Right renal cortex interstitium (tissue), 3 donors: ENCODE results near the gene SERF2. TPM values are rescaled to one million over a fixed set of nuclear protein-coding genes. Genes with fewer than 3 reads are reported as not detected.
A peak's percentile ranks its signal among the peaks of the same experiment; 100 is the strongest.
"Not testable (repeated sequence)": the region's sequence is repeated elsewhere in the genome, so short reads cannot be mapped to it uniquely, and the experiment has no call there.

ENCODE experiments used
- DNase-seq, 3 donors: peaks; one replicate each; pipeline ENCODE4 v3.0.0-alpha.2; 2013; ENCODE audit warnings: low read depth in 3 of 3, low spot score in 2 of 3
- polyA plus RNA-seq, 3 donors: library from polyadenylated mRNA; unstranded; fragments of 120-200 nt; gene quantifications; one replicate each; pipeline ENCODE4 v1.2.1, GENCODE V29; 2013; ENCODE audit not compliant: insufficient read length in 3 of 3

The SERF2 gene
- polyA plus RNA-seq, 3 donors, result 559 to 719 (median 653) TPM

DNA sequence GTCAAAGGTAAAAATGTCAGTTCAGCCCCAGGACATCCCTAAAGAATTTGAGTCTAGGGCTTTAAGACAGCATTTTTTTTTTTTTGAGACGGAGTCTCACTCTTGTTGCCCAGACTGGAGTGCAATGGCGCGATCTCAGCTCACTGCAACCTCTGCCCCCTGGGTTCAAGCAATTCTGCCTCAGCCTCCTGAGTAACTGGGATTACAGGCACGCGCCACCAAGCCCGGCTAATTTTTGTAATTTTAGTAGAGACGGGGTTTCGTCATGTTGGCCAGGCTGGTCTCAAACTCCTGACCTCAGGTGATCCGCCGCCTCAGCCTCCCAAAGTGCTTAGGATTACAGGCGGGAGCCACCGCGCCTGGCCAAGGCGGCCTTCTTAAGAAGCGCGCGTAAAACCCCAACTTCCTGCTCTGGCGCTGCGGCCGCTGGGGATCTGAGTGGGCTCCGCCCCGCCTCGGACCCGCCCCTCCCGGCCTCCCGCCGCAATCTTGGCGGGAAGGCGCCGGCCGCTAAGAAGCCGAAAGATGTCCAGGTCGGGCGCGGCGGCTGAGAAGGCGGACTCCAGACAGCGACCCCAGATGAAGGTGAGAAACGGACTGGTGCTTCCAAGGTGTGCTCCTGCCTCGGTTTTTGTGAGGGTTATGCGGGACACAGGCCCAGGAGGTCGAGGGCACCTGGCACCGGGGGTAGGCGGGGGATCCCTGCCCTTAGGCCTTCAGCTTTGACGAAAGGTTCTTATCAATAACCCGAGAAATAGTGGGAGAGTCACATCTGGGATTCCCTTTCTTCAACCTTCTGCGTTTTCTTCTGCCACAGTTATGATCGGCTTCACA lies 34.6 kb downstream of the SERF2 start, which contains the start of gene WDR76:
WDR76 (plus strand) TSS at position 495 of the 834 bp plus-strand sequence; CDS start at position 526, 31 bp downstream.
- peak; percentile 47 to 66 (median 50) for DNase-seq

DNA sequence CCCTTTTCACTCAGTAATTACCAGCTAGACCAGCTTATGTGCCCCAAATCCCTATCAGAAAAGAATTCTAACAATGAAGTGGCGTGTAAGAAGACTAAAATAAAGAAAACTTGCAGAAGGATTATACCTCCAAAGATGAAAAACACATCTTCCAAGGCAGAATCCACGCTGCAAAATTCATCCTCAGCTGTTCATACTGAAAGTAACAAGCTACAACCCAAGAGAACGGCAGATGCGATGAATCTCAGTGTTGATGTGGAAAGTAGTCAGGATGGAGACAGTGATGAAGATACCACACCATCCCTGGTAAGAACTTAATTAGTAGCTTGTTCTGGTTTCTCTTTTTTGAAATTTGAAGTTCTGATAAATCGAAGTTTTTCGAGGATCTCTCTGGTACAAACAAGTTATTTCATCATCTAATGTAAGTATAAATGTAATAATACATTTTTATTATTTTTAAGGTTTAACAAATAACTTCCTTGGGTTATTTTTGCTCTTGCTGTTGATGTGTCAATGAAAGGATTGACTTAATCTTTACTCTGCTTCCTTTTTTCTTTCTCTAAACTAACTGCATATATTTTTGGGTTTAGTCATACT lies 36.0 kb downstream of the SERF2 start:
- no peak for DNase-seq

DNA sequence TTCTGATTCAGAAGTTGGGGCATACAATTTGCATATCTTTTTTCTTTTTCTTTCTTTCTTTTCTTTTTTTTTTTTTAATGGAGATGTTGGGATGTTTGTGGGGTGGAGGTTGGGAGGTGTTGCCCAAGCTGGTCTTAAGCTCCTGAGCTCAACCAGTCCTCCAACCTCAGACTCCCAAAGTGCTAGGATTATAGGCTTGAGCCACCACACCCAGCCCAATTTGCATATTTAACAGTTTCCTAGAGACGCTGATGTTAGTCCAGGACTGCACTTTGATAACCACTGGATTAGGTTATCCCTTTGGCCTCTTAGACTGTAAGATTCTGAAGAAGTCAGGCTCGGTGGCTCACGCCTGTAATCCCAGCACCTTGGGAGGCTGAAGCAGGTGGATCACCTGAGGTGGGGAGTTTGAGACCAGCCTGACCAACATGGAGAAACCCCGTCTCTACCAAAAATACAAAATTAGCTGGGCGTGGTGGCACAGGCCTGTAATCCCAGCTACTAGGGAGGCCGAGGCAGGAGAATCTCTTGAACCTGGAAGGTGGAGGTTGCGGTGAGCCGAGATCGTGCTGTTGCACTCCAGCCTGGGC lies 37.9 kb downstream of the SERF2 start:
- DNase-seq, result not testable (repeated sequence)

DNA sequence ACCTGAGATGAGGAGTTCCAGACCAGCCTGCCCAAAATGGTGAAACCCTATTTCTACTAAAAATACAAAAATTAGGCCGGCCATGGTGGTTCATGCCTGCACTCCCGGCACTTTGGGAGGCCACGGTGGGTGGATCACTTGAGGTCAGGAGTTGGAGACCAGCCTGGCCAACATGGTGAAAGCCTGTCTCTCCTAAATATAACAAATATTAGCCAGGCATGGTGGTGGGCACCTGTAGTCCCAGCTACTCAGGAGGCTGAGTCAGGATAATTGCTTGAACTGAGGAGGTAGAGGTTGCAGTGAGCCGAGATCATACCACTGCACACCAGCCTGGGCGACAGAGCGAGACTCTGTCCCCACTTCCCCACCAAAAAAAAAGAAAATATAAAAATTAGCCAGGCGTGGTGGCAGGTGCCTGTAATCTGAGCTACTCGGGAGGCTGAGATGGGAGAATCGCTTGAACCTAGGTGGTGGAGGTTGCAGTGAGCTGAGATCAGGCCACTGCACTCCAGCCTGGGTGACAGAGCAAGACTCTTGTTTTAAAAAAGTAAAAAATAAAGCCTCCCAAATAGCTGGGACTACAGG lies 38.7 kb downstream of the SERF2 start:
- not testable (repeated sequence) for DNase-seq

DNA sequence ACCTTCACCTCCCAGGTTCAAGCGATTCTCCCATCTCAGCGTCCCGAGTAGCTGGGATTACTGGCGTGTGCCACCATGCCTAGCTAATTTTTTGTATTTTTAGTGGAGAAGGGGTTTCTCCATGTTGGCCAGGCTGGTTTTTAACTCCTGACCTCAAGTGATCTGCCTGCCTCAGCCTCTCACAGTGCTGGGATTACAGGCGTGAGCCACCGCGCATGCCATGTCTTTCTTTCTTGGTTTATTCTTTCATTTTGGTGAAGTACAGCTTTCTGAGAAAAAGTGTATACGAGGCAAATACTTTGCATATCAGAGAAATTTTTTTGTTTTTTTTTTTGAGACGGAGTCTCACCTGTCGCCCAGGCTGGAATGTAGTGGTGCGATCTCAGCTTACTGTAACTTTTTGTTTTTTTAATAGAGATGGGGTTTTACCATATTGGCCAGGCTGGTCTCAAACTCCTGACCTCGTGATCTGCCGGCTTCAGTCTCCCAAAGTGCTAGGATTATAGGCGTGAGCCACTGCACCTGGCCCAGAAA lies 39.5 kb downstream of the SERF2 start:
- DNase-seq, result not testable (repeated sequence)

DNA sequence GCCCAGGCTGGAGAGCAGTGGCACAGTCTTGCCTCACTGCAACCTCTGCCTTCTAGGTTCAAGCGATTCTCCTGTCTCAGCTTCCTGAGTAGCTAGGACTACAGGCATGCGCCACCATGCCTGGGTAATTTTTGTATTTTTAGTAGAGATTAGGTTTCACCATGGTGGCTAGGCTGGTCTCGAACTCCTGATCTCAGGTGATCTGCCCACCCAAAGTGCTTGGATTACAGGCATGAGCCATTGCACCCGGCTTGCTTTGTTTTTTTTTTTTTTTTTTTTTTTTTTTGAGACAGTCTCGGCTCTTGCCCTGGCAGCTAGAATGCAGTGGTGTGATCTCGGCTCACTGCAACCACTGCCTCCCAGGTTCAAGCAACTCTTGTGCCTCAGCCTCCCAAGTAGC lies 40.4 kb downstream of the SERF2 start:
- not testable (repeated sequence) for DNase-seq

DNA sequence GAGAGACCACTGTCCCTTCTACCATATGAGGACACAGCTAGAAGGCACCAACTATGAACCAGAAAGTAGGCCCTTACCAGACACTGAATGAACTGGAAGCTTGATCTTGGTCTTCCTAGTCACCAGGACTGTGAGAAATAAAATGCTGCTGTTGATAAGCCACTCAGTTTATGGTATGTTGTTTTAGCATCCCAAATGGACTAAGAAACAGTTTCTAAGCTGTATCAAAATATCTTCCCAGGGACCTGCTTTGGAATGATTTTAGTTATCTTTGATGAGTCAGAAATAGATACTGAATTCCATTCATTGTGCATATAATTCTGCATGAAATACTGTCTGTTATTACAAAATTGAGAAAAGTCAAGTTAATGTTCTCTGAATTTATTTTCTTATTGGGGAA lies 53.3 kb downstream of the SERF2 start:
- DNase-seq, result no peak

Other genes starting within 250 kb of the SERF2 start
- gene PPIP5K1, start 202.1 kb upstream of the SERF2 start, polyA plus RNA-seq, result 10 to 100 TPM; 18.6 to 23.0 (median 22.3) TPM
- 1 to 10 TPM; 1.6 to 4.0 (median 2.6) TPM for gene CKMT1B, start 198.3 kb upstream of the SERF2 start, polyA plus RNA-seq
- gene STRC, start 173.5 kb upstream of the SERF2 start, polyA plus RNA-seq, result under 1 TPM; 0.28 to 0.59 (median 0.47) TPM
- 1 to 10 TPM; 1.5 to 4.0 (median 3.6) TPM for gene CATSPER2, start 143.5 kb upstream of the SERF2 start, polyA plus RNA-seq
- 1 to 10 TPM; 1.0 to 3.8 (median 1.9) TPM for gene CKMT1A, start 98.5 kb upstream of the SERF2 start, polyA plus RNA-seq
- 100 to 1,000 TPM; 624 to 664 (median 661) TPM for gene PDIA3, start 45.9 kb upstream of the SERF2 start, polyA plus RNA-seq
- 1 to 10 TPM; 3.9 to 4.6 (median 4.1) TPM for gene ELL3, start 15.4 kb upstream of the SERF2 start, polyA plus RNA-seq
- gene SERINC4, start 7.9 kb downstream of the SERF2 start, polyA plus RNA-seq, result under 1 TPM in 1 of 3 donors, not detected in 2; 0.23 TPM
- 10 to 100 TPM; 13.5 to 17.2 (median 16.9) TPM for gene HYPK, start 8.3 kb downstream of the SERF2 start, polyA plus RNA-seq
- gene MFAP1, start 32.4 kb downstream of the SERF2 start, polyA plus RNA-seq, result 10 to 100 TPM; 74.1 to 81.8 (median 75.2) TPM
- 10 to 100 TPM; 13.3 to 19.4 (median 16.8) TPM for gene WDR76, start 34.7 kb downstream of the SERF2 start, polyA plus RNA-seq